DOHH2 (cell line): ENCODE results near the gene RAB27B.

Source experiments
- H3F3A ChIP-seq: fragments of 200-600 bp; sonication (generic), shearing (Covaris generic); 2 replicates; pipeline ENCODE4 v1.6.0; 2016; ENCODE audit warnings: antibody characterized with exemption, mild to moderate bottlenecking; ENCODE audit not compliant: control insufficient read depth, insufficient read depth
- H3K27ac ChIP-seq: fragments of 200-600 bp; sonication (generic); 2 replicates; pipeline ENCODE4 v1.5.1; 2014; ENCODE audit warnings: low read depth, mild to moderate bottlenecking, low read length, moderate library complexity
- H3K27me3 ChIP-seq: fragments of 200-600 bp; sonication (generic); 2 replicates; pipeline ENCODE4 v1.6.1; 2014; ENCODE audit warnings: mild to moderate bottlenecking, low read length, mixed read lengths; ENCODE audit not compliant: control insufficient read depth
- H3K36me3 ChIP-seq: fragments of 200-600 bp; sonication (generic); 2 replicates; pipeline ENCODE4 v1.6.1; 2014; ENCODE audit warnings: mild to moderate bottlenecking, low read length, moderate library complexity, mixed read lengths; ENCODE audit not compliant: control insufficient read depth
- H3K4me1 ChIP-seq: fragments of 200-600 bp; sonication (generic); 2 replicates; pipeline ENCODE4 v1.6.1; 2014; ENCODE audit warnings: mild to moderate bottlenecking, low read length, mixed read lengths; ENCODE audit not compliant: control insufficient read depth
- H3K4me2 ChIP-seq: fragments of 200-600 bp; sonication (generic); 2 replicates; pipeline ENCODE4 v1.6.0; 2014; ENCODE audit warnings: mild to moderate bottlenecking, low read length, moderate library complexity
- H3K4me3 ChIP-seq: fragments of 200-600 bp; sonication (generic); 2 replicates; pipeline ENCODE4 v1.5.1; 2014; ENCODE audit warnings: mild to moderate bottlenecking, low read length, mixed read lengths
- H3K79me2 ChIP-seq: fragments of 200-600 bp; sonication (generic); 2 replicates; pipeline ENCODE4 v1.6.1; 2014; ENCODE audit warnings: mild to moderate bottlenecking, low read length, mixed read lengths; ENCODE audit not compliant: control insufficient read depth
- H3K9me2 ChIP-seq: fragments of 200-600 bp; sonication (generic); replicated peaks from 2 replicates; pipeline ENCODE4 v1.6.1; 2014; ENCODE audit warnings: mild to moderate bottlenecking, low read length, mixed read lengths; ENCODE audit not compliant: control insufficient read depth
- H3K9me3 ChIP-seq: fragments of 200-600 bp; sonication (generic); 2 replicates; pipeline ENCODE4 v1.6.1; 2014; ENCODE audit warnings: antibody characterized with exemption, low read length, mixed read lengths; ENCODE audit not compliant: control insufficient read depth, insufficient read depth
- H4K20me1 ChIP-seq: fragments of 200-600 bp; sonication (generic); 2 replicates; pipeline ENCODE4 v1.6.0; 2014; ENCODE audit warnings: low read depth, mild to moderate bottlenecking, antibody characterized with exemption, low read length, moderate library complexity; ENCODE audit not compliant: control insufficient read depth, insufficient read depth
- EZH2phosphoT487 ChIP-seq: fragments of 200-600 bp; sonication (generic); IDR thresholded peaks from 2 replicates; pipeline ENCODE4 v1.6.1; 2017; ENCODE audit warnings: borderline replicate concordance, mild to moderate bottlenecking, antibody characterized with exemption, low read length, moderate library complexity, mixed read lengths
- TF ChIP-seq, protein P1 (sequence below): fragments of 200-600 bp; sonication (generic); IDR thresholded peaks from one replicate; pipeline ENCODE4 v1.5.1; 2014; ENCODE audit warnings: antibody characterized with exemption, mild to moderate bottlenecking, low read depth, low read length; ENCODE audit not compliant: poor library complexity, severe bottlenecking

RAB27B gene

GRCh38 chr18:54829856-54830255, 1.6 kb downstream of the RAB27B start:
- no peak overlapping the region for H3K4me2 ChIP-seq
- no peaks in the 10 kb centered on the region for H3K79me2 ChIP-seq
- no peak overlapping the region for H3K27ac ChIP-seq
- H3K27me3 ChIP-seq: no peaks in the 10 kb centered on the region
- H4K20me1 ChIP-seq: no peaks in the 10 kb centered on the region
- H3K4me1 ChIP-seq: no peaks in the 10 kb centered on the region
- no peak for TF ChIP-seq EZH2phosphoT487
- TF ChIP-seq, protein P1, sequence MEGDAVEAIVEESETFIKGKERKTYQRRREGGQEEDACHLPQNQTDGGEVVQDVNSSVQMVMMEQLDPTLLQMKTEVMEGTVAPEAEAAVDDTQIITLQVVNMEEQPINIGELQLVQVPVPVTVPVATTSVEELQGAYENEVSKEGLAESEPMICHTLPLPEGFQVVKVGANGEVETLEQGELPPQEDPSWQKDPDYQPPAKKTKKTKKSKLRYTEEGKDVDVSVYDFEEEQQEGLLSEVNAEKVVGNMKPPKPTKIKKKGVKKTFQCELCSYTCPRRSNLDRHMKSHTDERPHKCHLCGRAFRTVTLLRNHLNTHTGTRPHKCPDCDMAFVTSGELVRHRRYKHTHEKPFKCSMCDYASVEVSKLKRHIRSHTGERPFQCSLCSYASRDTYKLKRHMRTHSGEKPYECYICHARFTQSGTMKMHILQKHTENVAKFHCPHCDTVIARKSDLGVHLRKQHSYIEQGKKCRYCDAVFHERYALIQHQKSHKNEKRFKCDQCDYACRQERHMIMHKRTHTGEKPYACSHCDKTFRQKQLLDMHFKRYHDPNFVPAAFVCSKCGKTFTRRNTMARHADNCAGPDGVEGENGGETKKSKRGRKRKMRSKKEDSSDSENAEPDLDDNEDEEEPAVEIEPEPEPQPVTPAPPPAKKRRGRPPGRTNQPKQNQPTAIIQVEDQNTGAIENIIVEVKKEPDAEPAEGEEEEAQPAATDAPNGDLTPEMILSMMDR: no peak
- no peaks in the 10 kb centered on the region for H3K9me3 ChIP-seq
- no peak overlapping the region for H3K4me3 ChIP-seq
- no peaks in the 10 kb centered on the region for H3F3A ChIP-seq
- no peaks in the 10 kb centered on the region for H3K9me2 ChIP-seq
- H3K36me3 ChIP-seq: no peaks in the 10 kb centered on the region

- Histone ChIP-seq H3K4me1 (no peaks in the 10 kb centered on the region), H3K27me3 (no peaks in the 10 kb centered on the region), H3K79me2 (no peaks in the 10 kb centered on the region), H3K9me3 (no peaks in the 10 kb centered on the region), H3K36me3 (no peaks in the 10 kb centered on the region), H4K20me1 (no peaks in the 10 kb centered on the region), H3K4me3 (no peak overlapping the region), H3F3A (no peaks in the 10 kb centered on the region), H3K9me2 (no peaks in the 10 kb centered on the region), H3K27ac (no peak overlapping the region), H3K4me2 (no peak overlapping the region)
- TF ChIP-seq EZH2phosphoT487: no peak
- TF ChIP-seq, protein P1: no peak
Measured at GRCh38 chr18:54830260-54830659, 2.0 kb downstream of the RAB27B start.

- H3K9me2 ChIP-seq: no peaks in the 10 kb centered on the region
- H3K27ac ChIP-seq: no peak overlapping the region
- H3K4me1 ChIP-seq: no peaks in the 10 kb centered on the region
- H3K4me3 ChIP-seq: no peak overlapping the region
- H3K4me2 ChIP-seq: no peak overlapping the region
- H3K9me3 ChIP-seq: no peaks in the 10 kb centered on the region
- TF ChIP-seq, protein P1: no peak
- TF ChIP-seq EZH2phosphoT487: no peak
- no peaks in the 10 kb centered on the region for H3F3A ChIP-seq
- no peaks in the 10 kb centered on the region for H3K79me2 ChIP-seq
- H3K36me3 ChIP-seq: no peaks in the 10 kb centered on the region
- no peaks in the 10 kb centered on the region for H4K20me1 ChIP-seq
- no peaks in the 10 kb centered on the region for H3K27me3 ChIP-seq
Measured at GRCh38 chr18:54830866-54831265, 2.6 kb downstream of the RAB27B start.

DNA sequence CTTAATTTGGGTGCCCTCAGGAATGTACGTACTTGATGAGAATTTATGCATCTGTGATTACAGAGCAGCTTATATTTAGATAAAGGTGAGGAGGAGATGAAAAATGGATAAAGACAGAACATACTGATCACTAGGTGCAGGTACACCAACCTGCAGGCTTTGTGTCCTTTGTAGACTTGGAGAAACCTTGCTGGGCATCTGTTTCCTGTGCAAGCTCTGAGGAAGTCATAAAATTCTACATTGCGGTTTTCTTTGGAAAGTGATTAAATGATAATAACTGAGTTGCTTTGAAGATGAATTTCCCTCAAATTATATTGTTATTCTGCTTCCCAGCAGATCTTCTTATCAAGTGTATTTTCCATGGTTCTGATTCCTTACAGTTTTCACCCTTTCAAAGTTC, 7.7 kb downstream of the RAB27B start:
- no peaks in the 10 kb centered on the region for H3K79me2 ChIP-seq
- no peaks in the 10 kb centered on the region for H4K20me1 ChIP-seq
- H3K9me3 ChIP-seq: no peaks in the 10 kb centered on the region
- H3K4me1 ChIP-seq: no peaks in the 10 kb centered on the region
- no peaks in the 10 kb centered on the region for H3K36me3 ChIP-seq
- H3K4me3 ChIP-seq: no peak overlapping the region
- no peaks in the 10 kb centered on the region for H3K9me2 ChIP-seq
- H3K27ac ChIP-seq: no peak overlapping the region
- peaks cover 4% of the 10 kb centered on the region; the same call in 1 of the 2 replicates for H3K27me3 ChIP-seq
- no peak for TF ChIP-seq EZH2phosphoT487
- TF ChIP-seq, protein P1: no peak
- no peaks in the 10 kb centered on the region for H3F3A ChIP-seq
- no peak overlapping the region for H3K4me2 ChIP-seq
